CD14-positive monocyte (primary cell): ENCODE measurements around the gene DHRS3. TPM values are rescaled to one million over a fixed set of nuclear protein-coding genes. Genes with fewer than 3 reads are reported as not detected.

Source experiments
- DNase-seq, 3 donors: peaks; one replicate each; pipeline ENCODE4 v3.0.0-alpha.2; 2011 to 2022
- H2AFZ ChIP-seq: 2 replicates; pipeline ENCODE4 v1.6.0; 2012; ENCODE audit warnings: mild to moderate bottlenecking, low read depth, low read length, inconsistent platforms; ENCODE audit not compliant: insufficient read depth, poor library complexity, severe bottlenecking
- H3K27ac ChIP-seq, 2 donors: 1 replicate in 1 of 2; 2 replicates in 1 of 2; pipeline ENCODE4 v1.5.1; 2012 to 2013; ENCODE audit warnings: low read length in 2 of 2, control low read depth in 1 of 2, inconsistent platforms in 1 of 2, low read depth in 1 of 2, mild to moderate bottlenecking in 1 of 2
- H3K27me3 ChIP-seq, 2 donors: one replicate each; pipeline versions ENCODE4 v1.6.0 to v1.6.1; 2011 to 2013; ENCODE audit warnings: low read length in 2 of 2; ENCODE audit not compliant: control insufficient read depth in 2 of 2, insufficient read depth in 2 of 2
- H3K36me3 ChIP-seq, 2 donors: replicated peaks in 1 of 2; 1 replicate in 1 of 2; 2 replicates in 1 of 2; pipeline versions ENCODE4 v1.5.1 to v1.6.1; 2012 to 2013; ENCODE audit warnings: low read length in 2 of 2, control low read depth in 1 of 2, inconsistent platforms in 1 of 2, mild to moderate bottlenecking in 1 of 2; ENCODE audit not compliant: insufficient read depth in 2 of 2, control insufficient read depth in 1 of 2
- H3K4me1 ChIP-seq, 2 donors: 1 replicate in 1 of 2; 2 replicates in 1 of 2; pipeline versions ENCODE4 v1.5.1 to v1.6.1; 2012 to 2013; ENCODE audit warnings: low read length in 2 of 2, control low read depth in 1 of 2, inconsistent platforms in 1 of 2, mild to moderate bottlenecking in 1 of 2, moderate library complexity in 1 of 2; ENCODE audit not compliant: insufficient read depth in 2 of 2, control insufficient read depth in 1 of 2
- H3K4me2 ChIP-seq: replicated peaks from 2 replicates; pipeline ENCODE3; 2012; ENCODE audit warnings: low read length, moderate library complexity, mild to moderate bottlenecking; ENCODE audit not compliant: poor library complexity, severe bottlenecking; ENCODE audit errors: extremely low read depth
- H3K4me3 ChIP-seq, 3 experiments: fragments of 200-600 bp in 1 of 3; sonication (generic) in 1 of 3; replicated peaks in 1 of 3; 1 replicate in 2 of 3; 2 replicates in 1 of 3; pipeline ENCODE4 v1.5.1; 2011 to 2013; ENCODE audit warnings: low read length in 3 of 3, mild to moderate bottlenecking in 3 of 3, control low read depth in 2 of 3, low read depth in 2 of 3, inconsistent platforms in 1 of 3, moderate library complexity in 1 of 3
- H3K79me2 ChIP-seq: 2 replicates; pipeline ENCODE4 v1.6.0; 2012; ENCODE audit warnings: mild to moderate bottlenecking, control low read depth, inconsistent platforms, low read length, moderate library complexity; ENCODE audit not compliant: insufficient read depth
- H3K9ac ChIP-seq: 2 replicates; pipeline ENCODE4 v1.6.0; 2017; ENCODE audit warnings: low read length, mild to moderate bottlenecking; ENCODE audit not compliant: insufficient read depth, poor library complexity, severe bottlenecking
- H3K9me3 ChIP-seq, 2 donors: replicated peaks in 1 of 2; 1 replicate in 1 of 2; 2 replicates in 1 of 2; pipeline versions ENCODE4 v1.5.1 to v1.6.1; 2012 to 2013; ENCODE audit warnings: low read length in 2 of 2, control low read depth in 1 of 2; ENCODE audit not compliant: control insufficient read depth in 1 of 2, insufficient read depth in 1 of 2
- H4K20me1 ChIP-seq: 2 replicates; pipeline ENCODE4 v1.6.0; 2012; ENCODE audit warnings: mild to moderate bottlenecking, low read length, control low read depth, moderate library complexity; ENCODE audit not compliant: insufficient read depth
- H3K27ac Mint-ChIP-seq, 7 donors: one replicate each; pipeline ENCODE4 v1.8.0; 2020; ENCODE audit warnings: mild to moderate bottlenecking in 7 of 7, mixed read lengths in 7 of 7, moderate library complexity in 6 of 7, inconsistent platforms in 2 of 7
- H3K27me3 Mint-ChIP-seq, 3 donors: one replicate each; pipeline ENCODE4 v1.8.0; 2021 to 2022; ENCODE audit warnings: low read depth in 3 of 3, mild to moderate bottlenecking in 3 of 3, mixed read lengths in 3 of 3, moderate library complexity in 3 of 3, inconsistent platforms in 1 of 3
- H3K36me3 Mint-ChIP-seq, 2 donors: one replicate each; pipeline ENCODE4 v1.8.0; 2020; ENCODE audit warnings: mixed read lengths in 2 of 2, inconsistent platforms in 1 of 2, mild to moderate bottlenecking in 1 of 2
- H3K4me1 Mint-ChIP-seq: one replicate; pipeline ENCODE4 v1.8.0; 2020; ENCODE audit warnings: mild to moderate bottlenecking, mixed read lengths
- H3K4me3 Mint-ChIP-seq, 2 donors: one replicate each; pipeline ENCODE4 v1.8.0; 2020; ENCODE audit warnings: mild to moderate bottlenecking in 2 of 2, mixed read lengths in 2 of 2, moderate library complexity in 1 of 2
- H3K9me3 Mint-ChIP-seq, 7 donors: one replicate each; pipeline ENCODE4 v1.8.0; 2020 to 2022; ENCODE audit warnings: mixed read lengths in 7 of 7, mild to moderate bottlenecking in 6 of 7, moderate library complexity in 6 of 7, inconsistent platforms in 2 of 7
- WGBS: methylation state at CpG from one replicate; pipeline ENCODE4 v1.1.5; 2013; ENCODE audit warnings: missing lambda C conversion rate; ENCODE audit not compliant: insufficient coverage; 5-methylcytosine and 5-hydroxymethylcytosine counted together
- intact Hi-C, 2 donors: fragments of 100-400 bp; cut with micrococcal nuclease; formaldehyde crosslinking; loops; one replicate each; pipeline versions ENCODE4 v1.15.0 to v1.15.1; 2023
- polyA plus RNA-seq, 3 donors: library from polyadenylated mRNA; depleted of rRNA in 1 of 3; unstranded in 2 of 3; stranded (reverse) in 1 of 3; fragments of 300-500 nt in 2 of 3; fragments of >200 nt in 1 of 3; fragmentation: Illumina TruSeq in 2 of 3; gene quantifications; 1 replicate in 2 of 3; 2 replicates in 1 of 3; pipeline ENCODE4 v1.2.3, GENCODE V29; 2012 to 2021
- TF ChIP-seq, protein P1 (sequence below): fragments of 200-600 bp; IDR thresholded peaks from one replicate; pipeline ENCODE4 v1.8.0; 2022; ENCODE audit warnings: antibody characterized with exemption, mild to moderate bottlenecking

Gene DHRS3
- polyA plus RNA-seq, 3 donors = 0.23 to 0.59 (median 0.29) TPM

DNA sequence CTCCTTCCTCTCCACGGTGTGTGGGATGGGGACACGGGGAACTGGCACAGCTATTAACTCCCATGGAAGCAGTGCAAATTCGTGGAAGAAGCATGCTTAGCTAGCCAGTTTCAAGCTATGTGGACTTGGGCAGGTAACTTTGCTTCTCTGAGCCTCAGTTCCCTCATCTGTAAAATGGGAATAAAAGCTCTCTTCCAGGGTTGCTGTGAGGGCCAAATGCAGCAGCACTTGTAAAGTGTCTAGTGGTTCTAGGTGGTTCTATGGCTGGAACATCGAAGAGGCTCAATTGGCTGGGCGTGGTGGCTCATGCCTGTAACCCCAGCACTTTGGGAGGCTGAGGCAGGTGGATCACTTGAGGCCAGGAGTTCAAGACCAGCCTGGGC, 43.3 kb downstream of the DHRS3 start:
- TF ChIP-seq, protein P1, sequence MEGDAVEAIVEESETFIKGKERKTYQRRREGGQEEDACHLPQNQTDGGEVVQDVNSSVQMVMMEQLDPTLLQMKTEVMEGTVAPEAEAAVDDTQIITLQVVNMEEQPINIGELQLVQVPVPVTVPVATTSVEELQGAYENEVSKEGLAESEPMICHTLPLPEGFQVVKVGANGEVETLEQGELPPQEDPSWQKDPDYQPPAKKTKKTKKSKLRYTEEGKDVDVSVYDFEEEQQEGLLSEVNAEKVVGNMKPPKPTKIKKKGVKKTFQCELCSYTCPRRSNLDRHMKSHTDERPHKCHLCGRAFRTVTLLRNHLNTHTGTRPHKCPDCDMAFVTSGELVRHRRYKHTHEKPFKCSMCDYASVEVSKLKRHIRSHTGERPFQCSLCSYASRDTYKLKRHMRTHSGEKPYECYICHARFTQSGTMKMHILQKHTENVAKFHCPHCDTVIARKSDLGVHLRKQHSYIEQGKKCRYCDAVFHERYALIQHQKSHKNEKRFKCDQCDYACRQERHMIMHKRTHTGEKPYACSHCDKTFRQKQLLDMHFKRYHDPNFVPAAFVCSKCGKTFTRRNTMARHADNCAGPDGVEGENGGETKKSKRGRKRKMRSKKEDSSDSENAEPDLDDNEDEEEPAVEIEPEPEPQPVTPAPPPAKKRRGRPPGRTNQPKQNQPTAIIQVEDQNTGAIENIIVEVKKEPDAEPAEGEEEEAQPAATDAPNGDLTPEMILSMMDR = no peak
- no peak overlapping the region for H3K27ac ChIP-seq
- no peak overlapping the region for H3K4me3 ChIP-seq
- no peak overlapping the region for H2AFZ ChIP-seq
- H3K4me3 Mint-ChIP-seq = no peak overlapping the region
- H3K4me1 Mint-ChIP-seq = no peaks in the 10 kb centered on the region
- H3K36me3 ChIP-seq = no peaks in the 10 kb centered on the region
- 94% methylated on average over 5 of the region's 5 CpGs for WGBS
- no peaks in the 10 kb centered on the region for H3K36me3 Mint-ChIP-seq
- H3K79me2 ChIP-seq = no peaks in the 10 kb centered on the region
- H4K20me1 ChIP-seq = no peaks in the 10 kb centered on the region
- DNase-seq = no peak
- H3K4me2 ChIP-seq = no peak overlapping the region
- intact Hi-C loops = no loop called here
- H3K27me3 Mint-ChIP-seq = peaks cover 0 to 2% (median 0%) of the 10 kb centered on the region in 3 donors
- H3K27me3 ChIP-seq = no peaks in the 10 kb centered on the region
- no peak overlapping the region for H3K9ac ChIP-seq
- H3K9me3 Mint-ChIP-seq = no peaks in the 10 kb centered on the region
- no peaks in the 10 kb centered on the region for H3K9me3 ChIP-seq
- no peaks in the 10 kb centered on the region for H3K4me1 ChIP-seq
- H3K27ac Mint-ChIP-seq = no peak overlapping the region

DNA sequence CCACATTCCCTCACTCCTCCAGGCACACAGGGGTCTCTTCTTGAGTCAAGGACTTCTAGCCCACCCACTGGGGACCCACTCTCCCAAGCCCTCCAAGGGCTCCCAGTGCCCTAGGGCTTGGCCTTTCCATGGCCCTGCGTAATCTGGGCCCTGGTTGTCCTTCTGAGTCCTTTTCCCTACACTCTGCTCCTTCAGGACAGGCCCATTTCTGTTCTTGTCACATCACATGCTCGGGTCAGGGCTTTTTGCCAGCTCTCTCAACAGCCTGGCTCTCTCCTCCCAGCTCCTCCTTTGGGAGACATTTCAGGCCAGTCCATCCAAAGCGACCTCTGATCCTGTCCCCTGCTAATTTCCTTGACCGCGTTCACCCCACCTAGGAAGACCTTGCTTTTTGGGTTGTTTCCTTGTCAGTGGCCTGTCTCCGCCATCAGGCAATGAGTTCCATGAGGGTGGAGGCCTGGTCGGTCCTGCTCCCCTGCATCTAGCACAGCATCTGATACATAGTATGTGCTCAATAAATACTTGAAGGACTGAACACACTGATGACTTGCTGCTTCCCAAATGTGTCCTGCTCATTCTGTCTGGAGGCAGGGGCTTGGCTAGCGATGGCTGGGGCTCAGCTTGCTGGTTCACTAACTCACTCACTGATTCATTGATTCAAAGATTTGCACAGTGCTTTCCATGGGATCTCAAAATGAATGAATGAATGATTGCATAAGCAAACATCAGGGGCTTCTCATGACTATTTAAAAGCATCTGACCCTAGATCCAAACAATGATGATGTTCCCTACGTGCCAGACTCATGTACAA, 44.8 kb downstream of the DHRS3 start:
- intact Hi-C loops = no loop called here
- no peak overlapping the region for H3K27ac ChIP-seq
- Mint-ChIP-seq H3K9me3 (no peaks in the 10 kb centered on the region), H3K27ac (no peak overlapping the region), H3K4me3 (no peak overlapping the region), H3K27me3 (peaks cover 0 to 2% (median under 1%) of the 10 kb centered on the region in 3 donors), H3K36me3 (peaks cover 0 to under 1% of the 10 kb centered on the region in 2 donors), H3K4me1 (no peaks in the 10 kb centered on the region)
- no peak for DNase-seq
- 89% methylated on average over 6 of the region's 9 CpGs for WGBS
- no peak overlapping the region for H3K4me2 ChIP-seq
- no peaks in the 10 kb centered on the region for H4K20me1 ChIP-seq
- H3K4me3 ChIP-seq = no peak overlapping the region
- H3K36me3 ChIP-seq = no peaks in the 10 kb centered on the region
- no peaks in the 10 kb centered on the region for H3K79me2 ChIP-seq
- no peaks in the 10 kb centered on the region for H3K4me1 ChIP-seq
- no peaks in the 10 kb centered on the region for H3K27me3 ChIP-seq
- H3K9ac ChIP-seq = no peak overlapping the region
- TF ChIP-seq, protein P1 = no peak
- H3K9me3 ChIP-seq = no peaks in the 10 kb centered on the region
- no peak overlapping the region for H2AFZ ChIP-seq
